HFFc6 (cell line): ENCODE results near the gene TAS1R3. TPM values are rescaled to one million over a fixed set of nuclear protein-coding genes. Genes with fewer than 3 reads are reported as not detected.

Source experiments
- DNase-seq: peaks from one replicate; pipeline ENCODE4 v3.0.0-alpha.2; 2018
- H3K27ac Mint-ChIP-seq: 2 replicates; pipeline ENCODE4 v1.8.0; 2020; ENCODE audit warnings: mild to moderate bottlenecking, mixed read lengths
- H3K27me3 Mint-ChIP-seq: 2 replicates; pipeline ENCODE4 v1.8.0; 2021; ENCODE audit warnings: mild to moderate bottlenecking, moderate library complexity, mixed read lengths; ENCODE audit not compliant: insufficient read depth
- H3K36me3 Mint-ChIP-seq: 2 replicates; pipeline ENCODE4 v1.8.0; 2021; ENCODE audit warnings: low read depth, mixed read lengths
- H3K4me1 Mint-ChIP-seq: 2 replicates; pipeline ENCODE4 v1.8.0; 2020; ENCODE audit warnings: low read depth, mixed read lengths
- H3K4me3 Mint-ChIP-seq: 2 replicates; pipeline ENCODE4 v1.8.0; 2020; ENCODE audit warnings: mild to moderate bottlenecking, moderate library complexity, mixed read lengths
- H3K9me3 Mint-ChIP-seq: 2 replicates; pipeline ENCODE4 v1.8.0; 2020; ENCODE audit warnings: mild to moderate bottlenecking, mixed read lengths
- total RNA-seq, 6 experiments: library from RNA; stranded (reverse); fragmentation: NEBNext Ultra II Directional; extraction: Animal tissue kit (Norgen Biotek cat#: 25700); gene quantifications; 2 replicates in 1 of 6; 3 replicates in 5 of 6; pipeline ENCODE4 v1.2.3, GENCODE V29; 2021
- TF ChIP-seq, protein P1 (sequence below): fragments of 200-600 bp; sonication (generic); IDR thresholded peaks from 2 replicates; pipeline ENCODE4 v1.5.0; 2021; ENCODE audit warnings: antibody characterized with exemption, mild to moderate bottlenecking

The TAS1R3 gene
- total RNA-seq, 6 experiments from 2014 or later = 0.07 to 0.20 (median 0.13) TPM

DNA sequence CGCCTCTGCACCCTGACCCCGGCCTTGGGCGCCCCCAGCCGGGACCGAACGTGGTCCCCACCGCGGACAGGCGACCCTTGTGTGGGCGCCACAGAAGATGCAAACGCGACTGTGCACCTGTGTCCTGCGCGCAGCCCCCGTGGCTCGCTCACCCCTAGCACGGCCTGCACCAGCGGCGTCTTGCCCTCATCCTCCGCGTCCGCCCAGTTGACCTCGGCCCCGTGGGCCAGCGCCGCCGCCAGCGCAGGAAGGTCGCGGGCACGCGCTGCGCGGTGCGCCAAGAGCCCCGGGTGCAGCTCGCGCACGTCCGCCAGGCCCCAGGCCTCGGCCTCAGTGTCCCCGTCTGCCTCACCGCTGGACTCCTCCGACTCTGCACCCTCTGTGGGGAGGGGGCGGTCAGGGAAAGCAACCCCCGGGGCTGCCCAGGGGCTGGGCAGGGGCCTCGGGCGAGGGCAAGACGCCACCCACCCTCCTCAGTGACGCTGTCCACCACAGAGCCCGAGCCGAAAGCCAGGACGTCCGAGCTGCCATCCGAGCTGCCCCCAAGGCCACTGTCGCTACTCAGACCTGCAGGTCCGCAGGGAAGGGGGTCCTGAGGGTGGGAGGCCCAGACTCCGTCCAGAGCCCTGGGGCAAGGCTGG, 36.7 kb upstream of the TAS1R3 start:
- Mint-ChIP-seq H3K27me3 (peaks cover 1% of the 10 kb centered on the region), H3K27ac (no peak overlapping the region), H3K4me3 (no peak overlapping the region), H3K4me1 (no peaks in the 10 kb centered on the region), H3K9me3 (no peaks in the 10 kb centered on the region), H3K36me3 (no peaks in the 10 kb centered on the region)
- DNase-seq = no peak
- TF ChIP-seq, protein P1, sequence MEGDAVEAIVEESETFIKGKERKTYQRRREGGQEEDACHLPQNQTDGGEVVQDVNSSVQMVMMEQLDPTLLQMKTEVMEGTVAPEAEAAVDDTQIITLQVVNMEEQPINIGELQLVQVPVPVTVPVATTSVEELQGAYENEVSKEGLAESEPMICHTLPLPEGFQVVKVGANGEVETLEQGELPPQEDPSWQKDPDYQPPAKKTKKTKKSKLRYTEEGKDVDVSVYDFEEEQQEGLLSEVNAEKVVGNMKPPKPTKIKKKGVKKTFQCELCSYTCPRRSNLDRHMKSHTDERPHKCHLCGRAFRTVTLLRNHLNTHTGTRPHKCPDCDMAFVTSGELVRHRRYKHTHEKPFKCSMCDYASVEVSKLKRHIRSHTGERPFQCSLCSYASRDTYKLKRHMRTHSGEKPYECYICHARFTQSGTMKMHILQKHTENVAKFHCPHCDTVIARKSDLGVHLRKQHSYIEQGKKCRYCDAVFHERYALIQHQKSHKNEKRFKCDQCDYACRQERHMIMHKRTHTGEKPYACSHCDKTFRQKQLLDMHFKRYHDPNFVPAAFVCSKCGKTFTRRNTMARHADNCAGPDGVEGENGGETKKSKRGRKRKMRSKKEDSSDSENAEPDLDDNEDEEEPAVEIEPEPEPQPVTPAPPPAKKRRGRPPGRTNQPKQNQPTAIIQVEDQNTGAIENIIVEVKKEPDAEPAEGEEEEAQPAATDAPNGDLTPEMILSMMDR = no peak

DNA sequence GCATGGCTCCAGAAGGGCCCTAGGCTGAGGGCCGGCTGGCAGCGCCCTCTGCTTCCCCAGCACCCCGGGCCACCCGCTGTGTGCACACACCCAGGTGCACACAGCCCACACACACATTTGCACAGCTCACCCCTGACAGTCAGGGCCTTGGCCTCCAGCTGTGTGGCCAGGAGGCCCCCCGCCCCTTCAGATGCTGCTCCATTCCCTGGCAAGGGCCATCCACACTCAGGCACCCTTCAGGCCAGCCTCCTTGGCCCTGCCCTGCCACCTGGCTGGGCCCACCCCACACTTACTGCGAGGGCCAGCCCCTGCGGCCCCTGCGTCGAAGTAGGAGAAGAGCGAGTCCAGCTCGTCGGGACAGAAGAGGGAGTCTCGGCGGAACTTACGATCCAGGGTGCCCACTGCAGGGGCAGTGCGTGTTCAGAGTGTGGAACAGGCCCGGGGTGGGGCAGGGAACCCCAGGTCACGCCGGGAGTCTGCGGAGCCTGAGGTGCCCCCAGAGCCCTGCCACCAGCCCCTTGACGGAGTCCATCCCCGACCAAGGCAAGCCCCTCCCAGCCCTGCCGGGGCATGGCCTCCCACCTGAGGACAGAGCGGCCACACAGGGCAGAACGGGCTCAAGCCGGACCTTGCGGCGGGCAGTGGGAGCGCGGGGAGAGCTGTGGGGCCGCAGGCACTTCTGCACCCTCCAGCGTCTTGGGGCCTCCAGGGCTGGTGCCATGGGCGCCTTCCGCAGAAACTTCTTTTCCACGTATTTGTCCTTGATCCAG, 35.7 kb upstream of the TAS1R3 start:
- TF ChIP-seq, protein P1 = no peak
- Mint-ChIP-seq H3K4me1 (no peaks in the 10 kb centered on the region), H3K9me3 (no peaks in the 10 kb centered on the region), H3K27ac (no peak overlapping the region), H3K36me3 (no peaks in the 10 kb centered on the region), H3K27me3 (peaks cover 3% of the 10 kb centered on the region), H3K4me3 (no peak overlapping the region)
- no peak for DNase-seq

DNA sequence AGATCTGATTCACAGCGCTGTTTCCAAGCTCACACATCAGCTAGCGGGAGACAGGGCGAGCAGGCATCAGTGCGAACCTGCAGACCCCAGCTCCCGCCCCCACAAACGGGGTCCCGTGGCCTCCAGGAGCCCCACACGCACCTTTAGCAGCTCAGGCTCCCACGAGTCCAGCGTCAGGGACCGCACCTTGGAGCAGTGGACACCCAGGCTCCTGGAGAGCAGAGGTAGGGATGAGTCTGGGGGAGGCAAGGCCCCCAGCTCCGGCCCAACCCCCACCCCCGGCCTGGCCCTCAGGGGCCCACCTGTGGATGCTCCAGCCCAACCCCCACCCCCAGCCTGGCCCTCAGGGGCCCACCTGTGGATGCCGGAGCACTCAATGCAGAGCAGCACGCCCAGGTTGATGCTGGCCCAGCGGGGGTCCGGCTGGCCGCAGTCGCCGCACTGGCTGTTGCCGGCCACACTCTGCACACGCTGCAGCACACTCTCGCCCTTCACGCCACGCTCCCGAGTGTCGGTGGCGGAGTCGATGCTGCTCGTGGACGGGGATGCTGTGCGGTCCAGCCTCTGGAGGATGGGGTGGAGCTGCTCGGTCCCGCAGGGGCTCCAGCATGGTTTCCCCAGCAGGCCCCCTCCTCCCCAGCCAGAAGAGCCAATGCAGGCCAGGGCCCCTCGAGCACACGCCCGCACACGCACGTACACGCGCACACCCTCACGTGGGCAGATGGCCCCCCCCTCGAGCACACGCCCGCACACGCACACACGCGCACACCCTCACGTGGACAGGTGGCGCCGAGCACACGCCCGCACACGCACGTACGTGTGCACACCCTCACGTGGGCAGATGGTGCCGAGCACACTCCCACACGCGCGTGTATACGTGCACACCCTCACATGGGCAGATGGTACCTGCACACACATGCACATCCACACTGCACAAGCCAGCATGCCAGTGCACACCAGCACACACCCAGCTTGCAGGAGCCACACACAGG, 34.7 kb upstream of the TAS1R3 start:
- Mint-ChIP-seq H3K36me3 (no peaks in the 10 kb centered on the region), H3K27ac (no peak overlapping the region), H3K9me3 (no peaks in the 10 kb centered on the region), H3K4me1 (no peaks in the 10 kb centered on the region), H3K4me3 (no peak overlapping the region), H3K27me3 (peaks cover 2% of the 10 kb centered on the region)
- no peak for DNase-seq
- TF ChIP-seq, protein P1 = no peak

DNA sequence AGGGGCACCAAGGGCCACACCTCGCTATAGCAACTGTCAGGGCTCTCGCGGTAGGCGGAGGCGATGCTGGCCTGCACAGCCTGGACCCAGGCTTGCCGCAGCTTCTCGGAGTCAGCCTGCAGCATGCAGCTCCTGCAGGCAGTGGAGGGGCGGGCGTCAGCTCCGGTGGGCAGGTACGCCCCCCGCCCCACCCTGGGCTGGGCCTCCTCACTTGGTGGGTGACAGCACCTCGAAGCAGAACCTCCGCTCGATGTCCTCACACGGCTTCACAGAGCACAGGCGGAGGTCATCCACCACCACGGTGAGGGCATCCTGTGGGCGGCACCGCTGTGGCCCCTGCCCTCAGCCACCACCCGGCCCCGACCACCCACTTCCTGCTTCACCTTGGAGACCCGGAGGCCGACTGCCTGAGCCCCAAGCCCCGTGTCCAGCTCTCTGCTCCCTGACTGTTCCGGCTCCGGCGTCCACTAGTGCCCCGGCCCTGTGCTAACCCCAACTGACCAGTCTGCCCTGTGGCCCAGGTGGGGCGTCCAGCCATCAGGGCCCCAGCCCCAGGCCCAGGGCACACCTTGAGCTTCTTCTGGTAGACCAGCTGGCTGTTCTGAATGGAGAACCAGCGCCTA, 33.2 kb upstream of the TAS1R3 start:
- H3K27me3 Mint-ChIP-seq = peaks cover 2% of the 10 kb centered on the region; the same call in 1 of the 2 replicates
- DNase-seq = no peak
- H3K4me3 Mint-ChIP-seq = no peak overlapping the region
- H3K9me3 Mint-ChIP-seq = no peaks in the 10 kb centered on the region
- TF ChIP-seq, protein P1 = no peak
- H3K36me3 Mint-ChIP-seq = no peaks in the 10 kb centered on the region
- H3K4me1 Mint-ChIP-seq = no peaks in the 10 kb centered on the region
- H3K27ac Mint-ChIP-seq = no peak overlapping the region
